Stimulated activated CD4-positive, alpha-beta T cell treated with anti-CD3 and anti-CD28 coated beads, Interleukin-12 subunit alpha, Interleukin-12 subunit beta, amount 100 ng/mL, for 24 hours (primary cell): Measurements from ENCODE around the gene CCDC83.
"Not testable (repeated sequence)": the region's sequence is repeated elsewhere in the genome, so short reads cannot be mapped to it uniquely, and the experiment has no call there.

Source experiments
- DNase-seq, 2 experiments: peaks; one replicate each; pipeline ENCODE4 v3.0.0-alpha.2; 2020; ENCODE audit warnings: low read depth in 2 of 2

CCDC83 gene

DNA sequence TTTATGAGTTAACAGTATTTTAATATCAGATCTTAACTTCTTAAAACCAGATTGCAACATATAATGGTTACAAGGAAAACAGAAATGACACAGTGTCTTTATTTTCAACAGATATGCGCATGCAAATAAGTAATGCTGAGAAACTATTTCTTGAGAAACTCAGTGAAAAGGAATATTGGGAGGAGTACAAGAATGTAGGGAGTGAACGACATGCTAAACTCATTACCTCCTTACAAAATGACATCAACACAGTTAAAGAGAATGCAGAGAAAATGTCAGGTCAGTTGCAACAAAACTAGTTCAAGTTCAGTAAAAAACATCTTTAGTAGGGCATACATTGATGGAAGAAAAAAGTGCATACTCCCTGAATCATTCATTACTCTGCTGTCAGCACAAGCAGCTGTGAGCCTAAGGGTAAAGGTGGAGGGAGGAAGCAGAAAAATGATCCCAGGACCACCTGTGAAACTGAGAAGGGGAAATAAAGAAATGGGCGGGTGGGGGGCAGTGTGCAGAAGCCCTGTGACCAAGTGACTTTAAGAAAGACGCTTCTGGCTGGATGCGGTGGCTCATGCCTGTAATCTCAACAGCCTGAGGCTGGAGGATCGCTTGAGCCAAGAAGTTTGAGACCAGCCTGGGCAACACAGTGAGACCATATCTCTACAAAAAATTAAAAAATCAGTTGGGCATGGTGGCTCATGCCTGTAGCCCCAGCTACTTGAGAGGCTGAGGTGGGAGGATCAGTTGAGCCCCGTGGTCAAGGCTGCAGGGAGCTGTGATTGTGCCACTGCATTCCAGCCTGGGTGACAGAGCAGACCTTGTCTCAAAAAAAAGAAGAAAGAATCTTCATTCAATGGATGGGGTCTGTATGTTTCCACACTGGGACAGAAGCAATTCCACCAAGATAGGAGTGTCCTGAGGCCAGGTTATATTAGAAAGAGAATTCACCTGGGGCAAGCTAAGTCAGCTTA, 31.2 kb downstream of the CCDC83 start:
- no peak for DNase-seq

DNA sequence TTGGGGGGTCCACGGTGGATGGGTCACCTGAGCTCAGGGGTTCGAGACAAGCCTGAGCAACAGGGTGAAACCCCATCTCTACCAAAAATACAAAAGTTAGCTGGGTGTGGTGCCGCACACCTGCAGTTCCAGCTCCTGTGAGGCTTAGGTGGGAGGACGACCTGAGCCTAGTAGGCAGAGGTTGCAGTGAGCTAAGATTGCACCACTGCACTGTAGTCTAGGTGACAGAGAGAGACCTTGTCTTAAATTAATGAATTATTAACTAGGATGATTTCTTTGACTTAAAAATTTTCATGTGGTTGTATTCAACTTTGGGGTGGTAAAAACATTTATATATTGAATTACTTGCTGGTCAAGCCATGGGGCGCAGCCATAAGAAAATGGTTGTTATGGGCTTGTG, 33.9 kb downstream of the CCDC83 start:
- DNase-seq, result no peak

DNA sequence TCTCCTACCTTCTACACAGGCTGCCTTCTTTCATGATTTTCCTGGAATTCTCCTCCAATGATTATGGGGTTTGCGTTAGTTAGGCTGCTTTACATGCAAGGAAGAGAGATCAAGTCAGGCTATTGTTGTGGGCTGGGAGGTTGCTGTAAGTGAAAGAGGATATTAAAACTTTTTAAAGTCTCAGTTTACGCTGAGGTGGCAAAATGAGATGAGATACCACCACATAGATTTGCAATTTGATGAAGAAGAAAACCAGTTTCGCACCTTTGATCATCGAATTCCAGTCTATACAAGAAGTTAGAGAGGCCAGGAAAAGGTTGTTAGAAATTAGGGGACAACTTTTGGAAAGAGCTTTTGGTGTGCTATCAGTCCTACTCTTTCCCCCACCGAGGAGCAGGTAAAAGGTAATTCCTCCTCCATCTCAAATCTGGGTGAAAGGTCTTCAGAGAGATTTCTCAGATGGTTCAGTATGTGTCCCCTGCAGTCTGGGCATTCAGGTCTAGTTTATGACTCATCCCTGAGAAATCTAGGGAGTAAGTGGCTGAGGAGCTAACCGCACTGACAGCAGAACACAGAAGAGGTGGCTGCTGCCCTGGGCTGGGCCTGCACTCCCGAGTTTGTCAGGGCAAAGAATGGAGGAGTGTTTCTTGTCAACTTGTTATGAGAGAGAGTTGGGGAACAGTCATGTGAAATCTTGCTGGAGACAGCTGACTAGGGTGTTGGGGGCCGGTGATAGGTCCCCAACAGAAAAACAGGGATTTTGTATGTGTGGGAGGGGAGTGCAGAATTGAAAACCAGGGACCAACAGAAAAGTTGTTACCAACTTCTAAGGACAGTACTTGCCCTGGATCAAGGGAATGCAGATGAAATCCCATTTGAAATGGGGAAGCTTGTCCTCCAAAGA, 34.7 kb downstream of the CCDC83 start:
- DNase-seq, result no peak

DNA sequence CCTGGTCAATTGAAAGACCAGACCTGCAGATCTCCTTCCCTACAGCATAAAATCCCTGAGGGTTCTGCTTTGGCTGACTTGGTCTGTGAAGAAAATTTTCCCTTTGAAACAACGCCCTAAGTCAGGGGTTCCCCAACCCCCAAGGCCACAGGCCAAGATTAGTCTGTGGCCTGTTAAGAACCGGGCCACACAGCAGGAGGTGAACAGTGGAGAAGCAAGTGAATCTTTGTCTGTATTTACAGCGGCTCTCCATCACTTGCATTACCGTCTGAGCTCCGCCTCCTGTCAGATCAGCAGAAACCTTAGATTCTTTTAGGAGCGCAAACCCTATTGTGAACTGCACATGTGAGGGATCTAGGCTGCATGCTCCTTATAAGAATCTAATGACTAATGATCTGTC, 38.2 kb downstream of the CCDC83 start:
- DNase-seq, result no peak

- no peak for DNase-seq
Measured at GRCh38 chr11:85896876-85897275, 41.7 kb downstream of the CCDC83 start.

GRCh38 chr11:85898456-85898855, 43.3 kb downstream of the CCDC83 start:
- no peak for DNase-seq

- no peak for DNase-seq
Measured at GRCh38 chr11:85902353-85902752, 47.2 kb downstream of the CCDC83 start.

GRCh38 chr11:85903406-85903805, 48.2 kb downstream of the CCDC83 start:
- DNase-seq, result no peak

DNA sequence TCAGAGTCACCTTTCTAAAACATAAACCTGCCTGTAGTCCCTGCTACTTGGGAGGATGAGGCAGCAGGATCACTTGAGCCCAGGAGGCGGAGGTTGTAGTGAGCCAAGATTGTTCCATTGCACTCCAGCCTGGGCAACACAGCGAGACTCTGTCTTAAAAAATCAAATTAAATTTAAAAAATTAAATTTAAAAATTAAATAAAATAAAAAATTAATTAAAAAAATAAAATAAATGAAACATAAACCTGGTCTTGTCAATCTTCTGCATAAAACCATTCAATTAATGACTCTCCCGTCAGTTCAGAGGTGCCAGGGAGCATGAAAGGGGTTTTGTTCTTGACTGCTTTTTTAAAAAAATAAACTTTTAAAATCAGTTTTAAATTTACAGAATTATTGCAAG, 48.6 kb downstream of the CCDC83 start:
- DNase-seq, result no peak

GRCh38 chr11:85912414-85912813, 57.2 kb downstream of the CCDC83 start:
- no peak for DNase-seq

DNA sequence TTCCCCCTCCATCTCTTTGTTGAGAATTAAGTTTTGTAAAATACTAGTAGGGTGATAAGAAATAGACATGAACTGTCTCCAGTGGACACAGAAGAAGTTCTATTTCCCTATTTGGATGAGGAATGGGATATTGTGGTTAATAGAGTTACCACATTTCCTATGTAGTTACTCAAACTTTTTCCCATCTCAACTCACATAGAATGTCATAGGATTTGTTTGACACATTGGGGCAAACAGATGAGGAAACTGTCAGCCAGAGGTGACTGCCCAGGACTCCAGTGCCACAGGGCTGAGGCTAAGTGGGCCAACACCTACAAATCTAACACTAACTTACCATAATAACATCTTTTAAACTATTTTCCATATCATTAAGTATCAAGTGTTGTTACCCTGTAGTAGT, 58.3 kb downstream of the CCDC83 start:
- no peak for DNase-seq

DNA sequence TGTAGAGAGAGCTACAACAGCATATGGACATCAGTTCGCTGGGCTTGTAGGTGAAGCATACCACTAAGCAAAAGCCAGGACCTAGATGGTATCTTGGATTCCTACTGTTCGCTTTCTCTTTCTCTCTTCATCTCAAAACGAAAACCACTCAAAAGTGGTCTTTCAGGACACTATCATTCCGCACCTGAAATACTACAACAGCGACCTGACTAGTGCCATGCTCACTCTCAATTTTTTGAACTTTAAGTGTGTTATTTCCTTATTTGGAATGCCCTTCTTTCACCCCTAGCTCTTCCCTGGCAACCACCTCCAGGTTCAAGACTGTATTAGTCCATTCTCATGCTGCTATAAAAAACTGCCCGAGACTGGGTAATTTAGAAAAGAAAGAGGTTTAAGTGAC, 59.2 kb downstream of the CCDC83 start:
- DNase-seq, result no peak

DNA sequence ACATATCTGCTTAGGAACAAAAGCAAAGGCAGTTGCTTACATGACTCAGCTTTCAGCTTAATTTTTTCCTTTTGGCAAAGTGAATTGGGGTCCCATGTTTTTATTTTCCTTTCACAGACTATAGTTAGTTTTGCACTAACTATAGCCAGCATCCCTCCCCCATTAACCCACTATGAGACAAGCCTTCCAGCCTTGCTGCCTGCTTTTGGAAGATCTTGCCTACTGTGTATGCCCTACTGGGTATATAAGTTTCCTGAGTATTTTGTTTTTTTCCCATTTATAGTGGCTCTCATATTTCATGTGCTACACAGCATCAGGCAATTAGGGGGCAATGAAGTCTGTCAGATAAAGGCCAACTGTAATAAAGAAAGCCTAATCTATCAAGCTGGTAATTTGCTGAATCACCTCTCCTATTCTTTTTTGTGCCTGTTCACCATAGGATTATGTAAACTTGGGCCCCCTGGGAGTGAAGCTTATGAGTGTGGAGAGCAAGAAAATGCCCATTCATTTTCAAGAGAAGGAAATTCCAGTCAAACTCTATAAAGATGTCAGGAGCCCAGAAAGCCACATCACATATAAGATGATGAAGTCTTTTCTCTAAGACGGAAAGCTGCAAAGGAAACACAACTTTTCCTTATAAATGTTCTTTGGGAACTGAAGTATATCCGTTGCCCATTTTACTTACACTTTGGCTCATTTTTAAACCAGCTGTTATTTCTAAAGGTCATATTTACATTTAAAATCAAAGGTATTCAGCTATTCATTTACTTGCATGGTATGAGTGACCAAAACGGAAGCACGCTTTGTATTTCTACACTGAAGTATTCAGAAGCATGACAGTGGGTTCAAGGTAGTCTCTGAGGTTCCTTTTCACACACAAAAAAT, 64.0 kb downstream of the CCDC83 start:
- no peak for DNase-seq

- DNase-seq, result no peak
Measured at GRCh38 chr11:85922367-85922766, 67.2 kb downstream of the CCDC83 start.

GRCh38 chr11:85923455-85923854, 68.3 kb downstream of the CCDC83 start:
- no peak for DNase-seq

- DNase-seq, result not testable (repeated sequence)
Measured at GRCh38 chr11:85926653-85927214, 71.6 kb downstream of the CCDC83 start.

GRCh38 chr11:85930879-85931366, 75.7 kb downstream of the CCDC83 start:
- DNase-seq, result no peak

DNA sequence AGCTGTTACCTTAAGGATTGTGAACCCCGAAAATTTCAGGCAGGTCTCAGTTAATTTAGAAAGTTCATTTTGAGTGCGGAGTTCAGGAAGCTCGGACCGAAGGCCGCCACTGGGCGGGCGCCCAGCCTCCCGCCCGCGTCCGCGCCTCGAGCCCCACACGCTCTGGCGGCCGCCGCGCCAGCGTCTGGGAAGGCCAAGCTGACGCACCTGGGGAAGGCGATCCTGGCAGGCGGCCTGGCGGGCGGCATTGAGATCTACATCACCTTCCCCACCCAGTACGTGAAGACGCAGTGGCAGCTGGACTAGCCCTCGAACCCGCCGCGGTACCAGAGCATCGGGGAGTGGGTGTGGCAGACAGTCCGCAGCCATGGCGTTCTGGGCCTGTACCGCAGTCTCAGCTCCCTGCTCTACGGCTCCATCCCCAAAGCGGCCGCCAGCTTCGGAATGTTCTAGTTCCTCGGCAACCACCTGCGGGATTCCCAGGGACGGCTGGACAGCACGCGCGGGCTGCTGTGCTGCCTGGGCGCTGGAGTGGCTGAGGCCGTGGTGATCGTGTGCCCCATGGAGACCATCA, 79.5 kb downstream of the CCDC83 start:
- no peak for DNase-seq

- DNase-seq, result no peak
Measured at GRCh38 chr11:85935751-85936150, 80.6 kb downstream of the CCDC83 start.

- no peak for DNase-seq
Measured at GRCh38 chr11:85937835-85938234, 82.7 kb downstream of the CCDC83 start.
